Cortex of kidney (tissue), 1 donor: ENCODE results near the gene PRKCE.

Source experiments
- DNase-seq: peaks from one replicate; lab custom pipeline; 2025; lab: John Stamatoyannopoulos, UW

PRKCE gene

DNA sequence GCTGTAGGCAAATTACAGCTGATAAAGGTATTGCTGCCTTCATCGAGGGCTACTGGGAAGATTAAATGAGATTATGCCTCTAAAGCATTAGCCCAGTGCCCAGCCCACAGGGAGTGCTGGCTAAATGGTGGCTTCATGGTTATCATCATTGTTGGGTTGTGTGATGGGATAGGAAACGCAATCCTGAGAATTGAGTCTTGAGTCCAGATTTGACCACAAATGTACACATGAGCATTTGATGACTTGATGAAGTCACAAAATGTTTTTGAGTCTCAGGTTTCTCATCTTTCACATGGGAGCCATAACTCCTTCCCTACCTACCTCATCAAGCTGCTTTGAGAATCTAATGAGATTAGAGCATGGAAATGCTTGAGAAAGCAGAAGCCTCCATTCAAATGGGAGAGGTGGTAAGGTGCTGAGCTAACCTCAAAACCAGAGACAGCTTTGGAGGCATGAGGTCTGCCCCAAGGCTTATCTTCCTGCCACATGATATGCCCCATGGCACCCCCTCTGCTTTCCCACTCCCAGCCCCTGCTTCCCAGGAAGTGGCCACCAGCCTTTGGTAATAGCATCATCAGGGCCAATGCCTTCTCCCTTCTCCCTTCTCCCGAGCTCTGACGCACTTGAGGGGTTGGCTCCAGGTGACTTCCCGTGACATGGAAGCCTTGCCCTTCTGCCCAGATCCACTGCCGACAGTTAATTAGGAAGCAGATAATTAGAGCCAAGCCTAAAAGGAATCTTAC, 496.3 kb downstream of the PRKCE start:
- DNase-seq = no peak

DNA sequence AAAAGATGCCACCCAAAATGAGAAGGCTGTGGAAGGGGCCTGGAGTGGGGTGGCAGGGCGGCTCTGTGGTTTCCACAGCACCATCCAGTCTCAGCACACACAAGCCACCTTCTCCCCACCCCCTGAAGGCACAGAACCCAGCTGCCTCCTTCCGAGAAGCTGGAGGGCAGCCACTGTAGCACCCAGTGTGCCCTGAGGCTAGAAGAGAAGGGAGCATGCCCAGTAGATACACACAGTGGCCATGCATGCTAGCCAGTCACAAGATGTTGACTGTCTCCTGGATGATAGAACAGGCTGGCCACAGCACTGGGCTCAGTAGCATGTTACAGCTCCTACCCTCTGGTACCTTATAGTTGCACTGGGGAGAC, 496.9 kb downstream of the PRKCE start:
- DNase-seq = no peak

DNA sequence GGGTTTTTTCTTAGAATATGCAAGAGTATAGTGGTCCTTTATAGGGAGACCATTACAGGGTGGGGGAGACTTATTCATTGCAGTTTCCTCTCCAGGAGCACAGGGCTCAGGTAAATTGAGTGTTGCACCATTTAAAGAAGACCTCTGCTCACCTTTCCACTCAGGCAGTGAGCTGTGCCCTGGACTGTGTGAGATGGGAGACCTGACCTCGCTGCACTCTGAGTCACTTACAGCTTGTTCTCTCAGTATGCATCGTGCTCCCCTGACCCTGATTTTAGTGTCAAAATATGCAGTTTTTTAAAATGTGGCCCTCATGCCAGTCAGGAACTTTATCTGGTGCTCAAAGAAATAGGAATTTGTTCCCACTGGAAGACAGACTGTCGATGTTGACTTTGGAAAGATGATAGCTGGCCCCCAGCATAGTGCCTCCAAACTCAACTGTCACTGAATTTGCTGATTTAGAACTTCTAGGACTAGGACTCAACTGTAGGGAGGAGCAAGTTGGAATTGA, 499.0 kb downstream of the PRKCE start:
- no peak for DNase-seq

DNA sequence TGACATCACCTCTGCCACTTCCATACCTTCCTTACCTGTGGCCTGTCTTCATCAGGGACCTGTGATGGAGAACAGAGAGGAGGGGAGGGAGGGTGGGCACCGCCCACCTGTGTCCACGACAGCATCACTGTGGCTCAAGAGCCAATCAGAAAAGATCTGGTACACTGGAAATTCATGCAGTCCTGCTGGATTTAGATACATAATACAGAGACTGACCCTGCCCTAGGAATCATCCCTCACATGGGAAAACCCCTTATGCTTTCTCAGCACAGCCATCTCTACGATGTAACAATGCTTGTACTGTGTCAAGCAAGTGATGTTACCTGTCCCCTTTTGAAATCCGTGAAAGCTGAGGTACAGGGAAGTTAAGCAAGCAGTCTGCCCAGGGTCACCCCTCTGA, 500.1 kb downstream of the PRKCE start:
- DNase-seq = no peak

DNA sequence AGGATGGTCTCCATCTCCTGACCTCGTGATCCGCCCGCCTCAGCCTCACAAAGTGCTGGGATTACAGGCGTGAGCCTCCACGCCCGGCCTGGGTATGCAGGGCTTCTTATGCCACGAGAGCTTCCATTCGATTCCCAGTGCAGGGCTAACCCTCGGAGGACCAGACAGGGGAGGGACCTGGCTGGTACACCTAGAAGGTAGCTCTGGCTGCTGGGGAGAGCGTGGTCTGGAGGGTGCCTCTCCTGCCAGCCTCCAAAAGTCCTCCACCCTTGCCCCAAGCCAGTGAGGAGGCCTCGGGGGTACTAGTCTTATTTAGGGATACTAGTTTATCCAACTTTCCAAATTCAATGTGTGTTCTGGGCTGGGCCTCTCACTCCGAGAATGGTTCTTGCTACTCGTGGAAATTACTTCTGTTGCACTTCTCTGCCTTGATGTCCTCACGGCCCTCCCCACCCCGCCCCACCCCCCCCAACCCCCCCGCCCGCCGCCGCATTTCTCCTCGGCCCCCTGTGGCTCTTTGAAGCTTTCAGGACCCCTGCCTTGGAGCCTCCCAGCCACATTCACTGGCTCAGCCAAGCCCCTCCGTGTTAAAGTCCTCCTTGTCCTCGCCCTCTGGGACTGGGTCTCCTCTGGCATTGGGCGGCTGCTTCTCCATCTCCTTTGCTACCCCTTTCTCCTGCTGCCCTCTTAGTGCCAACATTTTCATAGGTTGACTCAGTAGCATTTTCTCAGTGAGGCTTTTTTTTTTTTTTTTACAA, 502.7 kb downstream of the PRKCE start:
- DNase-seq = no peak

DNA sequence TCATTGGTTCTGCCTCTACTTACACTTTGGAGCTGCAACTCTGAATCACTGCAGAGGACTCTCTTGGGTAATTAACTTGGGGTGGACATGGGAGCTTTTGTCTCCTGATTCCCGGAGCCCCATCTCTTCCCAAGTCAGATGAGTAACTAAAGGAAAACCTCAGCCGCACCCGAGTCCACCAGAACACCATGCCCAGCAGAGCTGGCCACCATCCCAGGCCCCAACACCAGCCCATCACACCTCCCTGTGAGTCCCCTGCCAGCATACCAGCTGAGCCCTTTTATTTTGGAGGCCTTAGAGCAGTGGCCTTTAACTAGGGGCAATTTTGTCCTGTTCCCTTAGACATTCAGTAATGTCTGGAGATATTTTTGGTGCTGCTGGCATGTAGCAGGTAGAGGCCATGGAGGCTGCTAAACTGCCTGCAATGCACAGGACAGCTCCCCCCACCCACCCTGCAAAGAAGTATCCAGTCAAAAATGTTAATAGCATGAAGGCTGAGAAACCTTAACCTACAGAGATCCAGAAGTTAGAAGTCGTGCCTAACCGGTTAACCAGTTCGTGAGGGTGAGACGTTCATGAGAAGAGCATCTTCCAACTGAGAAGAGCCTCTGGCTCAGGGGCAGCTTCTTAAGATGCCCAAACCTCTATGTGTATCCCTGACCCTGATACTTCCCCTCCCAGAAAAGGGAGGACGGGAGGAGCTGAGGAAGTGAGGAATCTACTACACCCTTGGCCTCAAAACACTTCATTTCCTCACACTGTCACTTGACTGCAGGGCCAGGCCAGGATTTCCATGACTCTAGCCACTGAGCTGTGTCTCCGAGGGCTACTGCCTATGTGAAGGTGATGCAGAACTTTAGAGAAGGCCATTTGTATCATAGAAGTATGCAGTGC, 505.8 kb downstream of the PRKCE start:
- no peak for DNase-seq

DNA sequence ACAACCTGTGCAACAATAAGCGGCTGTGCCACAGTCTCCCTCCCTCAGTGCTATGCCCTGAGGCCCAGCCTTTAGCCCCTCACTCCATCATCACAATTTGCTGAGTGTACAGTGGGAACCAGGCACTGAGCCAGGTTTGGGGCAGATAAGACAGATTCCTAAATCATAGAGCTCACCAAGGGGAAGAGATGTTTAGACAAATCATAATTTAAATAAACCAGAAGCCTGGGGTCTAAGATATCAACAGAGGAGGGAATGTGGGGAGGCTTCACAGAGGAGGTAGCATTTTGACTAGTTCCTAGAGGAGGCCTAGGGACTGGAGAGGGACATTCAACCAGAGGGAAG, 506.5 kb downstream of the PRKCE start:
- no peak for DNase-seq

DNA sequence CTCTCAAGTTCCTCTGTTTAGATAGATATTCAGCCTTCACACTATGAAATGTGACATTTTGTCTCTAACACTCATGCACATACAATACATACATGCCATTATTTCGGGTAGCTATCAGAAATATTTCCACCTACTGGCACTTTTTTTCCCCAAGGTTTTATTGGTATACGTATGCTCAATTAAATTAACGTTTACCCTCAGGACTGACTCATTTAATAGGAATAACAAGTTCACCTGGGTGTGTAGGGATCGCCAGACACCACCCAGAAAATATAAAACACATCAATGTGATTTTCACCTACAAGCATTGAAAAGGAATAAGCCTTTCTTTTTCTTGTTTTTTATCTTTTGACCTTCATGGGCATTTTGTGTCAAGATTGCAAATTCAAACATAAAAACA, 507.2 kb downstream of the PRKCE start:
- DNase-seq = no peak

DNA sequence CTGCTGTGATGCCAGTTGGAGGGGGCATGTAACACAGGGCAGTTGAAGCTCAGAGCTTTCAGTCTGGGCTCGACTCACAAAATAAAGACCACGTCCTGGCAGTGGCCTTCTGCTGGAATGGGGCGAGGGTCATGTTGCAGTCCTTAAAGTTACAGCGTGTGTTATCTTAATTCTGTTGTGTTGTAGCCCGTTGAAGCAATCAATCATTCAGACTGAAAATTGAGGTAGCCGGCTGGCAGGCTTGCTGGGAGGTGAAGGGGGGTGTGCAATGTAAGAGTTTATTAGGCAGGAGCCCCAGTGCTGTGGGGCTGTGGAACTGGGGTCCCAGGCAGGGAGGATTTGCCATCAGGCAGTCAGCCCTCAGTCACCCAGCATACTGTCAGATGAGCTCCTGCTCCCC, 508.9 kb downstream of the PRKCE start:
- no peak for DNase-seq

DNA sequence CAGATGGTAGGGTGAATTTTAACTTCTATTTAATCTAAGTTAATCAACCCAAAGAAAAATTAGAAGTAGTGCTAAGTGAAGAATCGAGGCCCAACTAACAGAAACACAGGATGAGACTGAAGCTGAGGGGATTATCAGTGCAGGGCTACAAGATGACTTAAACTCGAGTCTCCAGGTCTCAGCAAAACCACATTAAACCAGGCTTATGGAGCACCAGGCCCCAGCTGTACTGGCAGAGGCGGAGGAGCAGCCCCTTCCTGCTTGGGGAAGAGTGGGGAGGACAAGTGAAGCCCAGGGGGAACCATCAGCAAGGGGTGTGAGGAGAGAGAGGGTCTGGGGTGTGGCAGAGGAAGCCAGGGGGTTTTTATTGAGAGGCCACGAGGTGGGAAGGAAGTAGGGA, 509.8 kb downstream of the PRKCE start:
- no peak for DNase-seq

DNA sequence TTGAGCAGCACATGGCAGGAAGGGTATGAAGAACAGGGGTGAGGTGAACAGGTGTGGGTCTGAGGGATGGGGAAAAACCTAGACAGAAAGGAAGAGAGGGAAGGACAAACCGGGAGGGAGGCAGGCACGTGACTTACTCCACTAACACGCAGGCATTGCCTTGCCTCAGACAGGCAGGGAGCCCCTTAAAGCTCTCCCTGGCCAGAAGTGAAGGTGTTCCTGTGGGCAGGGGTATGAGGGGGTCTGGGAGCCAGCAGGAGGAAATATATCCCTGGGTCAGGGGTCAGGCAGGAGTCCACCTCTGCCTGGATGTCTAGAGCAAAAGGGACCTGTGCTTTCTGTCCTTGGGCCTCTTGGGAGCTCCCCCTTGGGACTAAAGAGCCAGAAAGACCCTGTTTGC, 510.4 kb downstream of the PRKCE start:
- no peak for DNase-seq

DNA sequence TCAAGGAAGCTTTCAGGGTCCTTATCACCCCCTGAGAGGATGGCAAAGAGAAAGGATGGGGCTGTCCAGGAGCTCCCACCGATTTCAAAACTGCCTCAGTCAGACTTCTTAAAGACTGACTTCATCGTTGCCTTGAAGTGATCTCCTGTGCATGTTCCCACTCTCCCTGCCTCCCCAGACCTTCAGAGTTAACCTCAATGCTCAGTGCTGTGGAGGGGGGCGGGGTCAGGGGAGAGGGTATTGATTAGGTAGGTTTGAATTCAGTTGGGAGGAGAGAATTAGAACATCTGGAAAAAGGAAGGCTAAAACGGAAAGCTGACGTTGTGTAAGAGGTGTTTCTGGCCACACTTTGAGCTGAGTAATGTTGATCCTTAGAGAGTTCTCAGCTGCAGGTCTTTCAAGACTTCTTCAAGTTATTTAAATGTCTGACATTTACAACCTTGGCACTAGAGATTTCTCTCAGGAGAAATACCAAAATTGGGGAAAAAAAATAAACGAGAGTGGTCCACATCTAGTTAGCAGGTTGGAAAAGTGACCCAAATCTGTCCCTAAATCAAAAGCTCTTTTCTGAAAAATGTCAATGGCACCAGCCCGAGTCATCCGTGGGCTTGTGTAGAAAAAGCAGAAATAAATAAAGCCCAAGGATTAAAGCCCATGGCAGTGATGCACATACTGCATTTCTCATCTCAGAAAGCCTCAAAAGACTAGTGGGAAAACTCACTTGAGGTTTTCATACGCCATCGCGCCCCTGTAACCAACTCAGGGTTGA, 511.0 kb downstream of the PRKCE start:
- no peak for DNase-seq

DNA sequence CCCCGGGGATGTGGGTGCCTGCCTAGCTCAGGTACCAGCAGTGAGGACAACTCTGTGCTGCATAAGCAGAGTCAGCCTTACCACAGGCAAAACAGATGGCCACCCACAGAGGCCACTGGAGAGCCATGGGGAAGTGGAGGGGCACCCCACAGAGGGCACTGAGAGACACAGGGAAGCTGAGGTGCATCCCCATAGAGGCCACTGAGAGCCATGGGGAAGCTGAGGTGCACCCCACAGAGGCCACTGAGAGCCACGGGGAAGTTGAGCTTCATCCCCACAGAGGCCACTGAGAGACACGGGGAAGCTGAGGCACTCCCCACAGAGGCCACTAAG, 511.6 kb downstream of the PRKCE start:
- DNase-seq = no peak

DNA sequence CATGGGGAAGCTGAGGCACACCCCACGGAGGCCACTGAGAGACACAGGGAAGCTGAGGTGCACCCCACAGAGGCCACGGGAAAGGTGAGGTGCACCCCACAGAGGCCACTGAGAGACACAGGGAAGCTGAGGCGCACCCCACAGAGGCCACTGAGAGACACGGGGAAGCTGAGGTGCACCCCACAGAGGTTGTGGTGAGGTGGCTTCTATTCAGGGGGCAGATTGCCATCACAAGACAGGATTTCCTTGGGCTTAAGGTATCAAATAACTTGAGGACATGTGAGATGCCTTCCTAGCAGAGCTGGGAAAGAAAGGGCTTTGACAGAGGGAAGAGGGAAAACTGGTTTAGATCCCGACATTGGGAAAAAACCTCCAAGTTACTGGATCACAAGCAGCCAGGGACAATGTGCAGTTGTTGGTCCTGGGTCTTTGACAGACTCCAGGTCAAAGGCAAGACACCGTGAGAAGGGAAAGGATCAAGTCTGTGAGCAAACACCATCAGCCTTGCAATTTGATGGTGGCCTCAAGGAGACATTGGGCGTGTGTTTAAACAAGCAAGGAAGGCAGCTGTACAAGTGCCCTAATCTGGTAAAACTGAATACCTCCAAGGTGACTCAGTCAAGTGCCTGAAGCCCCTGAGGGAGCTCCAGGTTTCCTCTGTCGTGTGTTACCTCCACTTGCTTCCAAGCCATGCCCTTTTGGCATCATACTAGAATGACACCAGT, 512.5 kb downstream of the PRKCE start:
- DNase-seq = no peak

DNA sequence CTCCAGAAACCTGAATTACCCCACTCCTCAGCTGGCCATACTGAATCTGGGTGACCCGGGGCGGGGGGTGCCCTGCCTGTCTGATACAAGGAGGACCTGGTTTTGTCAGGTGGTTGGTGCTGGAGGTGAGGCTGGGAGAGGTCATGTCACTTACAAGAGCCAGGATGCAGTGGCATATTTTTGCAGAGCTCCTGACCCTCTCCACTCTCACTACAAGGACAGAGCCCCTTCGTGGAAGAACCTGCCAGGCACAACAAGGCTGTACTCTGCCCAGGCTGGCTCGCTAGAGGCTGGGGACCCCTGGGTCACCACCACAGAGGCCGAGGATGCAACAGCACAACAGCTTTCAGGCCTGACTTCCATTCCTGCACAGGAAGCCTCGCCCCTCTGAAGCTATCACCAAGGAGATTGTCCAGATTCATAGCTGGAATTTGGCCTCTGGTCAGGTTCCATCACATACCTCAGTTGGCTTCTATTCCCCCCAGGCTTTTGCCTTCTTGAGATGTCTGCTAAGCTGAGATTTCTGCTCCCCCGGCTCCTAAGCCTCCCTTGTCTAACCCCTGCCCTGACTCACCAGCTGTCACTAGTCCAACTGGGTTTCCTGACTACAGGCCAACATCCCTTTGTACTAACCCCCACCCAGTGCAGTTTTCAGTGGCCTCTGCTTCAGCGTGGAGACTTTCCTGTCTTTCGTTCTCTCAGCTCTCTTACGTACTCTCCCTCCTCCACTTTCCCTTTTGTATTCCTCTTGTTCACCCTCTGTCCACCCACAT, 513.2 kb downstream of the PRKCE start:
- DNase-seq = no peak

DNA sequence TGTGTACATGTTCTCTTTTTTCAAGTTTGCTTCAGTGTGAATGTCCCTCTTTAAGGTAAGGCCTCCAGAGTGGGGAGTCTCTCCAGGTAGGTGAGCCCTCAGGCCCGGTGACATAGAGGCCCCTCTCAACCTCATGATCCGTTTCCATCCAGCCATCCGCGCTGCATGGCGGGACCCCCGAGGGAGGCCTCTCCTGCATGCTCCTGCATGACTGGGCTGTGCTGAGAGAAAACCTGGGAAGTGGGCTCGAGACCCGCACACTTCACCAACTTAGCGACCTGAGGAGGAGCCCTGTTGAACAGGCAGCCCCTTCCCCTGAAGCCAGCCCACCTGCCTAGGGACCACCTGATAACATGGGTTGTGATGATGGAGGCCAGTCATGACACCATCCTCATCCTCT, 514.4 kb downstream of the PRKCE start:
- no peak for DNase-seq

DNA sequence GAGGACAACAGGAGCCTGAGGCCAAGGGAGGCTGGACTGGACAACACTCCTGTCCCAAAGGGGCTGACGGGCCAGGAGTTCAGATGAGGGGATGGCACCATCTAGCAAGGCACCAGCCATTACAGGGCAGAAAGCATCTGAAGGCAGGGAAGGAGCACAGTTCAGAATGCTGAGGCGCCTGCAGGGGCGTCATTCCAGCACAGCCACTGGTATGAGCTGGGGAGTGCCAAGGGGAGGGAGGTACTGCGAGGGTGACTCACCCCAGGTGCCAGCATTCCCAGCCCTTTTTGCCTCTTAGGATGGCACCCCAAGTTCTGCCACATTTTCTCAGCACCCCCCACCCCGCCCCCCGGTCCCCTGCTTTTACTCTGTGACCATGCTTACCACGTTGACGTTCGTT, 515.9 kb downstream of the PRKCE start:
- no peak for DNase-seq

DNA sequence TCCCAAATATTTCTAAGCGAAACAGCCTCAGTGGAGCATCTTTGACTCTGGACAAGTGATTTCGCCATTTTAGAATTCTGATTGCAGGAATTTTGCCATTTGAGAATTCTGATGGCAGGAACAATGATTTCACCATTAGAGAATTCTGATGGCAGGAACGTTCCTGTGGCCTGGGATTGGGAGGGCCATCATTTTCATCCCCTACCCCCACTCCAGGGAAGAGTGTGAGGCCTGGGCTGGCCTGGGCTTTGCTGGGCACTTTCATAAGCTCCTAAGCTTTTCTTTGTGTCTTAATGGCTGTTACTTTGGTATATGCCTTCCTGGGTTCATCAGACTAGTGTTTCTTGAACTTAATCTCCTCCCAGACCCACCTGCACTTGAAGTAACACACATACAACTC, 516.4 kb downstream of the PRKCE start:
- no peak for DNase-seq

DNA sequence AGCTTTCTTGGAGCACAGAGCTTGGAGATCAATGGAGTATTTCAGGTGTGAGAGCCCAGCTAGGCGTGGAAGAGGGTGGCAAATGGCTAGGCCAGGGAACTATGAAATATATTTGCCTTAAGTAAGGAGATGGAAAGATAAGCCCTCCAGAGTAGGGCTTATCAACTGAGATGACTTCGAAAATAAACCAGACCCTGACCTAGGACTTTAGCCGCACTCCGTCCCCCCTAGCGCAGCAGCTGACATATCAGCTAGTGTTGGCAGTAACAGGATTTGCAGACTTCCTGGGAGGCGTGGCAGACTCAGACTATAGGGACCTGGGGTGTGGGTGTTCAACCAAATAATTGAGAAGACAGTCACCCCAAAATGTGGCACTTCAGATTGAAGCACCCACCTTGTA, 518.0 kb downstream of the PRKCE start:
- DNase-seq = no peak

DNA sequence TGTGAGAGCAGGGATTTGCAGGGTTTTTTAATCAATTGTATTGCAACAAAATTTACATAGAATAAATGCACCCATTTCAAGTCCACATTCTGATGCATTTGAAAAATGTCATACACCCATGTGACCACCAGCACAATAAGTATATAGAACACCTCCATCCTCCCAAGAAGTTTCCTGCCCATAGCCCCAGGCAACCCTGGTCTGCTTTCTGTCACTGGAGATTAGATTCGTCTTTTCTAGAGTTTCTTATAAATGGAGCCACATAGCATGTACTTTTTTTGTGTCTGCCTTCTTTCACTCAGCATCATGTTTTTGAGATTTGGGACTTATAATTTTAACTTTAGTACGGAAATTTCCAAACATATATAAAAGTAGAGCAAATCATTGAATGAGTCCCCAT, 518.6 kb downstream of the PRKCE start:
- no peak for DNase-seq
